HG03039 (cell line): ENCODE results near the gene MLF1.

ENCODE experiments used
- ATAC-seq: cut with Tn5 transposase; IDR thresholded peaks from one replicate; pipeline ENCODE4 v1.9.1; 2021; ENCODE audit warnings: mild to moderate bottlenecking, moderate library complexity; ENCODE audit not compliant: unreplicated experiment

Gene MLF1

GRCh38 chr3:158573714-158574113 lies 2.7 kb downstream of the MLF1 start:
- ATAC-seq = no peak

GRCh38 chr3:158574646-158575045 lies 3.7 kb downstream of the MLF1 start:
- ATAC-seq = no peak

GRCh38 chr3:158590223-158590622 lies 19.2 kb downstream of the MLF1 start:
- no peak for ATAC-seq

GRCh38 chr3:158600787-158601186 lies 29.8 kb downstream of the MLF1 start:
- ATAC-seq = no peak

- ATAC-seq = no peak
Observed at GRCh38 chr3:158602227-158602626, 31.2 kb downstream of the MLF1 start.

GRCh38 chr3:158617982-158618875 lies 47.2 kb downstream of the MLF1 start:
- no peak for ATAC-seq

- no peak for ATAC-seq
Observed at GRCh38 chr3:158625881-158626280, 54.9 kb downstream of the MLF1 start.

GRCh38 chr3:158631981-158632380 lies 61.0 kb downstream of the MLF1 start:
- no peak for ATAC-seq

GRCh38 chr3:158640646-158641045 lies 69.7 kb downstream of the MLF1 start:
- no peak for ATAC-seq

GRCh38 chr3:158642005-158642404 lies 71.0 kb downstream of the MLF1 start:
- no peak for ATAC-seq

GRCh38 chr3:158642474-158643210 lies 71.6 kb downstream of the MLF1 start:
- no peak for ATAC-seq

- peak; percentile 99 for ATAC-seq
Observed at GRCh38 chr3:158644345-158644908, 73.4 kb downstream of the MLF1 start, which contains the start of gene GFM1. GFM1 (plus strand) TSS chr3:158644527; CDS start chr3:158644635, 108 bp downstream.

GRCh38 chr3:158649791-158650190 lies 78.8 kb downstream of the MLF1 start:
- no peak for ATAC-seq

- ATAC-seq = no peak
Observed at GRCh38 chr3:158651192-158651591, 80.2 kb downstream of the MLF1 start.

- no peak for ATAC-seq
Observed at GRCh38 chr3:158652463-158652862, 81.5 kb downstream of the MLF1 start.
